A673 (cell line): Measurements from ENCODE around the gene TMEM185B.

Experiments used
- EZH2 ChIP-seq: fragments of 200-600 bp; sonication (generic); IDR thresholded peaks from 2 replicates; pipeline ENCODE4 v1.6.1; 2017; ENCODE audit warnings: borderline replicate concordance, low read depth, mild to moderate bottlenecking, mixed read lengths, antibody characterized with exemption, low read length; ENCODE audit not compliant: poor library complexity, severe bottlenecking
- TF ChIP-seq, protein P1 (sequence below): fragments of 300-800, 200-600 bp; sonication (generic); conservative IDR thresholded peaks from 2 replicates; pipeline ENCODE4 v1.5.1; 2017; ENCODE audit warnings: low read depth, mild to moderate bottlenecking, antibody characterized with exemption, low read length, moderate library complexity, mixed read lengths

- TF ChIP-seq, protein P1, sequence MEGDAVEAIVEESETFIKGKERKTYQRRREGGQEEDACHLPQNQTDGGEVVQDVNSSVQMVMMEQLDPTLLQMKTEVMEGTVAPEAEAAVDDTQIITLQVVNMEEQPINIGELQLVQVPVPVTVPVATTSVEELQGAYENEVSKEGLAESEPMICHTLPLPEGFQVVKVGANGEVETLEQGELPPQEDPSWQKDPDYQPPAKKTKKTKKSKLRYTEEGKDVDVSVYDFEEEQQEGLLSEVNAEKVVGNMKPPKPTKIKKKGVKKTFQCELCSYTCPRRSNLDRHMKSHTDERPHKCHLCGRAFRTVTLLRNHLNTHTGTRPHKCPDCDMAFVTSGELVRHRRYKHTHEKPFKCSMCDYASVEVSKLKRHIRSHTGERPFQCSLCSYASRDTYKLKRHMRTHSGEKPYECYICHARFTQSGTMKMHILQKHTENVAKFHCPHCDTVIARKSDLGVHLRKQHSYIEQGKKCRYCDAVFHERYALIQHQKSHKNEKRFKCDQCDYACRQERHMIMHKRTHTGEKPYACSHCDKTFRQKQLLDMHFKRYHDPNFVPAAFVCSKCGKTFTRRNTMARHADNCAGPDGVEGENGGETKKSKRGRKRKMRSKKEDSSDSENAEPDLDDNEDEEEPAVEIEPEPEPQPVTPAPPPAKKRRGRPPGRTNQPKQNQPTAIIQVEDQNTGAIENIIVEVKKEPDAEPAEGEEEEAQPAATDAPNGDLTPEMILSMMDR, result no peak
- TF ChIP-seq EZH2, result no peak
Measured at GRCh38 chr2:120262761-120263428, 39.7 kb upstream of the TMEM185B start.
